HG02759 (cell line): Measurements from ENCODE around the gene MAGOH.
"Not testable (repeated sequence)": the region's sequence is repeated elsewhere in the genome, so short reads cannot be mapped to it uniquely, and the experiment has no call there.

ENCODE experiments used
- ATAC-seq: cut with Tn5 transposase; IDR thresholded peaks from one replicate; pipeline ENCODE4 v1.9.1; 2021; ENCODE audit warnings: mild to moderate bottlenecking, moderate library complexity; ENCODE audit not compliant: unreplicated experiment

The MAGOH gene

DNA sequence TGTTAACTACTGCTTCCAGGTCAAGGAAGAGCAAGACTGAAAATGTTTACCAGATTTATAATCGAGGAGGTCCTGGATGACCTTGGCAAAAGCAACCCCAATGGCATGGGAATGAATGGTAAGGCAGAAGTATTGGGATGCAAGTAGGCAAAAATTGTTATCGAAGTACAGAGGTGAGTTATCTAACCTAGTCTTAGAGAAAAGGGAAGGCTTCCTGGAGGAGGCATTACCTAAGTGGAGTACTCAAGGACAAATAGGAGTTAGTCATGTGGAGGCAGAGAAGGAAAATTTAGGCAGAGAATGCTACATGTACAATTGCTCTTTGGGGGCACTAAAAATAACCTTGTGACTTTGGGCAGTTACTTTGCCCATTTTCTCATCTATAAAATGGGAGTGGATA, 3.5 kb upstream of the MAGOH start:
- no peak for ATAC-seq

DNA sequence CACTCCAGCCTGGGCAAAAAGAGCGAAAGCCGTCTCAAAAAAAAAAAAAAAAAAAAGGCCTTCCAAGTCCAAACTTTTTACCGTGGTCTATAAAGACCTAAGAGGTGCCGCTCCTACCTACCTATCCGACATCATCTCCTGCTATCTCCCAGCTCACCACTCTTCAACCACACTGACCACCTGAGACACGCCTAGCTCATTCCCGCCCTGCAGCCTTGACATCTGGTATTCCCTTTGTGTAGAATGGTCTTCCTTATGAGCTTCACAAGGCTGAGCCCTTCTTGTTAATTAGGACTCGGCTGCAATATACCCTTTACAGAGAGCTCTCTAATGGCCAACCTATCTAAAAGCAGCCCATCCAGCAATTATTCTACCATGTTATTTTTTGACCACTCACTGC, 680 bp downstream of the MAGOH start:
- no peak for ATAC-seq

DNA sequence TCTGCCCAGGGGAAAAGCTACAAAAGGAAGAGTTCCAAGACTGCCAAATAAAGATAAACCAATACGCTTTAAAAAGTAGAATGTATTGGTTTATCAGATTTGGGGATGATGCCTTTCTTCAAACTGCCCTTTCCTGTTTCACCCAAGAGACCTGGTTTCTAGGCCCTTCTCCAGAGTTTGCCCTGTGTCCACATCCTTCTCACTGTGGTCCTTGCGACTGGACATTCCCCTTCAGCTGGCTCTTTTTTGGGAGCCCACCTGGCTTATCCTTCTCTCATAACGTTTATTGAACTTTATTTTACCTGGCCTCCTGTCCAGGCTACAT, 17.4 kb downstream of the MAGOH start:
- no peak for ATAC-seq

DNA sequence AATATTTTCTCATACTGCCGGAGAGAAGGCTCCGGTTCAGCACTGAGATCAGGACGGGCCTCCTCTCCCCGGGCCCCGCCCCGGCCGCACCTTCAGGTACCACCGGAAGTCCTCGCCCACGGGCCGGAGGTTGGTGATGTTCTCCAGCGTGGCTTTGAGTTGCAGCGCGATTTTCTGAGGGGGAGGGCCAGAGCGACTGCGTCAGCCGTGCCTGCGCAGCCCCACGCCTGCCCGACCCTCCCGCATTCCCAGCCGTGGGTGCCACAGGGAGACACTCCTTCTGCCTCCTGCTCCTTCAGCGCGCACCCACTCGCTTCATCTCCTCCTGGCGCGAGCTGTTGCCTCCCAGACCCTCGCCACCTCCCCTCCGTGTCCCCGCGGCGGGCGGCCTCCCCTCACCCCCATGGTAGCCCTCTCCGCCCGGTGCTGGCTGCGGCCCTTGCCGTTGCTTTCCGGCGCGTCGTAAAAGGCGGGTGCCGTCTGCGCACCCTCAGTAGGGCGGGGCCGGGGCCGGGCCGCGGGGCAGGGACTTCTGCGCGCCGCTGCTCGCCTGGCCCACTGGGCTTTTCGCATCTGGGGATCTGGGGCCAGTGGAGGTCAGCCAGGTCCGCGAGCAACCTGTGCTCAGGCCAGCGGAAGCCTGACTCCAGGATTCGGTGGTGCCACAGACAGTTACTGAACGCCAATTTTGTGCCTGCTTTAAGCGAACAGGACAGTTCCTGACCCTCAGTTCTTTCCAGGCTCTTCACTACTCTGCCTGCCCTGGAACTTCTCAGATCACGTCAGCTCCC, 18.0 kb downstream of the MAGOH start, which contains the start of gene CZIB:
CZIB (minus strand) TSS at position 464 of the 791 bp plus-strand sequence; CDS start at position 405, 59 bp downstream.
- ATAC-seq: peak; percentile 95

DNA sequence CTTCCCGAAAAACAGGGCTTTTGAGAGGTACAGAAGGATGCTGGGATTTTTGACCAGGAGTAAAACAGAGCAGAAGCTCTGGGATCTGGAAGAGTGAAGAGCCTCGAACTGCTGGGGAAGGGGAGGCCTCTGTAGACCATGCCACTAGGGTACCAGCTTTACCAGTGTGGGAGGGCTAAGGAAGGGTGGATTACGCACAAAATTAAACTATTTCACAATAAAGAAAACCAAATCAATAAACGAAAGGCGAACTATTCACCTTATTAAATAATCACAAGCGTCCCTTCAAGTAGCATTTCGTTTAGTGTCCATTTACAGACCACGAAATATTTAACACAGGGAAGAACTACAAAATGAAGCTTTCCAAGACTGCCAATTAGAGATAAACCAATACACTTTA, 18.6 kb downstream of the MAGOH start:
- ATAC-seq: no peak

DNA sequence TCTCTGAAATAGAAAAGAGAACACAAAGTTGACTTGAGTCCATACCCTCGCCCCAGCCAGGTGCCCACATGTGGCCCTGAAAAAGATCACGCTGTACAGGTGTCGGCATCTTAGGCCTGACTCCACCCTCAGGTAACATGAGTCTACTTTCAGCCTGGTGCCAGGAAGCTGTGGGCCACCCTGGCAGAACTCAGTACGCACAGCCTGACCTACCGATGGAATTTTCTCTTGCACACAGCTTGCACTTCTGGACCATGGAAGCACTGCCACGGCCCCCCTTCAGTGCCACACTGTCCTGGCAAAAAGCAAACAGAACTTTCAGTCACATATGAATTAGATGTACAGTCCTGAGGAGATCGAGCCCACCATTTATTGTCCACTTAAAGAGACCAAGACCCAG, 20.1 kb downstream of the MAGOH start:
- ATAC-seq: no peak

DNA sequence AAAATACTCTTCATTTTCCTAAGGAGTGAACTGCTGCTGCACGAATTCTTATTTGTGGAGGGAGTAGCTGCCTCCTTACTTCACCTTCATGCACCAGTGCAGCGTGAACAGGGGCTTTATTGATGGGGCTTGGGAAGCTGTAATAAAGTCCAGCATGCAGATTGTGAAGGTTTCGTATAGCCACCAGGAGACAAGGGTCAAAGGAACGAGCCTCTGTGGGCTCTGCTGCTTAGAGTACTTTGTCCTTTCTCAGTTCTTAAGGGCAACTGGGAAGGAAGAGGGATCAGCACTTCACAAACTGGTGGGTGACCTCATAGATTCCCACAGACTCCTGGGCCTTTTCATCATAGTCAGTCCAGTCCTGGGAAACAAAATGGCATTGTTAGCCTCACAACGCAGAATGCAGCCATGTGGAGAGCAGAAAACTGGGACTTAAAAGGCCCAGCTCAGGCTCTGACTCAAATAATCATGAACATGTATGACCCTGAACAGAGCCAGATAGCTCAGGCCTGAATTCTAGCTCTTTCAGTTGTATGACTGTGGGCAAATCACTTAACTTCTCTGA, 23.9 kb downstream of the MAGOH start:
- ATAC-seq: no peak

DNA sequence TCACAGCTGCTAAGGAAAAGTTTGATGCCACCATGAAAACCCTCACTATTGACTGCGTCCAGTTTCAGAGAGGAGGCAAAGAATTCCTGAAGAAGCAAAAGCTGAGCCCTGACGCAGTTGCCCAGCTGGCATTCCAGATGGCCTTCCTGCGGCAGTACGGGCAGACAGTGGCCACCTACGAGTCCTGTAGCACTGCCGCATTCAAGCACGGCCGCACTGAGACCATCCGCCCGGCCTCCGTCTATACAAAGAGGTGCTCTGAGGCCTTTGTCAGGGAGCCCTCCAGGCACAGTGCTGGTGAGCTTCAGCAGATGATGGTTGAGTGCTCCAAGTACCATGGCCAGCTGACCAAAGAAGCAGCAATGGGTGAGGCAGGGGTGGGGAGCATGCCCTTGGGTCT, 27.4 kb downstream of the MAGOH start:
- ATAC-seq: no peak

DNA sequence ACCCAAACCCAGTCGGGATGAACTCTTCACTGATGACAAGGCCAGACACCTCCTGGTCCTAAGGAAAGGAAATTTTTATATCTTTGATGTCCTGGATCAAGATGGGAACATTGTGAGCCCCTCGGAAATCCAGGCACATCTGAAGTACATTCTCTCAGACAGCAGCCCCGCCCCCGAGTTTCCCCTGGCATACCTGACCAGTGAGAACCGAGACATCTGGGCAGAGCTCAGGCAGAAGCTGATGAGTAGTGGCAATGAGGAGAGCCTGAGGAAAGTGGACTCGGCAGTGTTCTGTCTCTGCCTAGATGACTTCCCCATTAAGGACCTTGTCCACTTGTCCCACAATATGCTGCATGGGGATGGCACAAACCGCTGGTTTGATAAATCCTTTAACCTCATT, 28.0 kb downstream of the MAGOH start:
- ATAC-seq: no peak

DNA sequence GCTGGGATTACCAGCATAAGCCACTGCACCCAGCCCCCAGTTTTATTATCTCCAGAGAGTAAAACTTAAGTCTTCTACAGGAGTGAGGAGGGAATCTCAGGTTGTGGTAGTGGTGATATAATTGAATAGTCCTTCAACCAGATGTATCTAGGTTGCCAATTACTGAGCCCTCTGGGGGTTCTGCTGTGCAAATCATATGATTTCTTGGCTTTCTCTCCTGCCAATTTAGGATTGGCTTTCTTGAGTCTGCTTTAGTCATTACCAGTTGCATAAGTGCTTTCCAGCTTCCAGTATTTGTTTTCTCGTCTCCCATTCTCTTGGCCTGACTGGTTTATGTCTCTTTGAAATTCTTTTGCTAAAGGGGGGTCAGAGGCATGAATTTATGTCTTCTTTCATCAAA, 30.6 kb downstream of the MAGOH start:
- no peak for ATAC-seq

DNA sequence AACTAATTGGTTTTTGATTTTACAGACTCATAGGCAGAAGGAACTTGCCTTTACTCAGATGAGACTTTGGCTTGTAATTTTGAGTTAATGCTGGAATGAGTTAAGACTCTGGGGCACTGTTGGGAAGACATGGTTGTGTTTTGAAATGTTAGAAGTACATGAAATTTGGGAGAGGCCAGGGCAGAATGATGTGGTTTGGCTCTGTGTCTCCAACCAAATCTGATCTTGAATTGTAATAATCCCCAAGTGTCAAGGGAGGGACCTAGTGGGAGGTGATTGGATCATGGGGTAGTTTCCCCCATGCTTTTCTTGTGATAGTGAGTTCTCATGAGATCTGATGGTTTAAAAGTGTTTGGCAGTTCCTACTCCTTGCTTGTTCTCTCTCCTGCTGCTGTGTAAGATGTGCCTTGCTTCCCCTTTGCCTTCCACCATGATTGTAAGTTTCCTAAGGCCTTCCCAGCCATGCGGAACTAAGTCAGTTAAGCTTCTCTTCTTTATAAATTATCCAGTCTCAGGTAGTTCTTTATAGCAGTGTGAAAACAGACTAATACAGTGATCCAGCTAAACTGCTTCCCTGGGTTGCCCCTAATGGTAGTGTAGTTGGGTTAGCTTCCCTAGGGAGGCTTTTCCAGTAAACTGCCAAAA, 31.5 kb downstream of the MAGOH start:
- no peak for ATAC-seq

DNA sequence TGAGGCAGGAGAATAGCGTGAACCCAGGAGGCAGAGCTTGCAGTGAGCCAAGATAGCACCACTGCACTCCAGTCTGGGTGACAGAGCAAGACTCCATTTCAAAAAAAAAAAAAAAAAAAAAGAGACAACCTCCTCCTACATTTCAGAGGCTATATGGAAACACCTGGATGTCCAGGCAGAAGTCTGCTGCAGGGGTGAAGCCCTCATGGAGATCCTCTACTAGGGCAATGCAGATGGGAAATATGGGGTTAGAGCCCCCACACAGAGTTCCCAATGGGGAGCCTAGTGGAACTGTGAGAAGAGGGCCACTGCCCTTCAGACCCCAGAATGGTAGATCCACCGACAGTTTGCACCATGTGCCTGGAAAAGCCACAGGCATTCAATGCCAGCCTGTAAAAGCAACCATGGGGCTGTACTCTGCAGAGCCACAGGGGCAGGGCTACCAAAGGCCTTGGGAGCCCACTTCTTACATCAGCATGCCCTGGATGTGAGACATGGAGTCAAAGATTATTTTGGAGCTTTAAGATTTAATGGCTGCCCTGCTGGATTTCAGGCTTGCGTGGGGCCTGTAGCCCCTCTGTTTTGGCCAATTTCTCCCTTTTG, 32.1 kb downstream of the MAGOH start:
- ATAC-seq: not testable (repeated sequence)

DNA sequence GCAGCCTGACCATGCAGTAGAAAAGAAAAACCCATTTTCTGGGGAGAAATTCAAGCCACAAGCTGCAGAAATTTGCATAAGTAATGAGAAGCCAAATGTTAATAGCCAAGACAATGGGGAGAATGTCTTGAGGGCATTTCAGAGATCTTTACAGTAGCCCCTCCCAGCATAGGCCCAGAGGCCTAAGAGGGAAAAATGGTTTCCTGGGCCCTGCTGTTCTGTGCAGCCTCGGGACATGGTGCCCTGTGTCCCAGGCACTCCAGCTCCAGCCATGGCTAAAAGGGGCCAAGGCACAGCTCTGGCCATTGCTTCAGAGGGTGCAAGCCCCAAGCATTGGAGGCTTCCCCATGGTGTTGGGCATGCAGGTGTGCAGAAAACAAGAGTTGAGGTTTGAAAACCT, 32.8 kb downstream of the MAGOH start:
- not testable (repeated sequence) for ATAC-seq

DNA sequence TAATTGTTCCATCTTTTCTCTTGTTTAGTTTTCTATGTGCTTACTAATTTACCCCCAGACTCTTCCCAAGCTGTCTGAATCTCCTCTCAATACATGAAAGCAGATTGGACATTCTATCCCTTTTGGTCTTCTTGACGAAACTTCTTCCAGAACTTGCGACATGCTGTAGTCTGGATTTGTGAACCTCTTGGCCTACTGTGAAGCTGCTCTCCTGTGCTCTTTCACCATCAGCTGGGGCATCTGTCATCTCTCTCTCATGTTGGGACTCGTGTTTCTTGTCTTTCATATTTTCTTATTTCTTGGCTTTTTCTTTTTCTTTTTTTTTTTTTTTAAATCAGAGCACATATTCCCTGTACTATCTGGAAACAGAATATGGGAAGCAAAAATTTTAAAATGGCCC, 34.9 kb downstream of the MAGOH start:
- no peak for ATAC-seq

DNA sequence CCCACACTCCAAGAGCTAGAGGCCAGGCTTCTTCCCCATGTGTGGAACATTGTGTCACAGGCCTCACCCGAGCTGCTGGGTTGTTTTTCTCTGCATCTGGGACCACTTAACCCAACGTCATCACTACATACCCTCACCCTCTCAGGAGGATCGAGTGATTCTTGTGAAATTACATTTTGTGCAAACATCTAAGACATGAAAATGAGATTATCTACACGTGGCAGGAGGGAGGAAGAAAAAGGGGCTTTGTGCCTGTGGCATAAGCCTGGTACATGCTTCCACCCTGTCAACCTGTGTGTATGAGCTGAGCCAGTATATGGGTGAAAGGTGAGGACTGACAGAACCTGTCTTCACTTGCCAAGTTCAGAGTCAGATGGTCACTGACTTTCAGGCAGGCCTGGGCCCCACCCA, 40.1 kb downstream of the MAGOH start:
- ATAC-seq: no peak

DNA sequence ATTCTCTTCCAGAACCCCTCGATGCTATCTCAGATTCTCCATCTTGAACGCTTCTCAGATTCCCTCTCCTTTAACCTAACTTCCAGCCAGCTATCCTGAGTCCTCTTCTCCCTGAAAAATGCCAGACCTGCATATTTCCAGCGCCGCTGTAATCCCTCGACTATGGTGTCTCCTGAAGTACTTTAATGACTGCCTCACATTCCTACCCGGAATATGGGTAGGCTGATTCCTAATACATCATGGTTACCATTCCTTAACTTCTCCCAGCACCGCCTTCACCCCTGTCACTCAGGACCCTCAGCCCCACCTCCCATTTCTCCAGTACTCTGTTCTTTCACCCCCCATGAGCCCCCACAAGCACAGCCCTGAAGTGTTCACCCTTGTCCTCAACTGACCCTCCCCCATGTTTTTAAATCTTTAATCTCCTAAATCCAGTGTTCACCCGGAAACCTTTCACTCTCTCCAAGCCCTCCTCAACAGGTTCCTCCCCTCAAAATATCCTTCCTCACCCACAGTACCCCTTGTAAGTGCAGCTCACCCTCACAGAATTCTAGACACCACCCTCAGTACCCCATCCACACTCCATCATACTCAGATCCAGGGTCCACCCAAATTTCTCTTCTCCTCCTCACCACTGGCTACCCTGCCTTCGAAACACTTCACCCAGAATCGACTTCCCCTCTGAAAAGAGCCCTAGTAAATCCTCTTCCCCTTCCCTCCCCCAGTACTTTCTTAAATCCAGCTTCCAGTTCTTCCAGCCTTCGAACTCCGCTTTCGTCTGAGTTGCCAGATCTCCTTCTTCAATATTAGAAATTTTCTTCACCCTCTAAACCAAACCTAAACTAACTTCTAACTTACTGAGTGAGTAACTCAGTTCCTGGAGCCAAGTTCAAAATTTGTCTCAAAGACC, 40.8 kb downstream of the MAGOH start:
- no peak for ATAC-seq

DNA sequence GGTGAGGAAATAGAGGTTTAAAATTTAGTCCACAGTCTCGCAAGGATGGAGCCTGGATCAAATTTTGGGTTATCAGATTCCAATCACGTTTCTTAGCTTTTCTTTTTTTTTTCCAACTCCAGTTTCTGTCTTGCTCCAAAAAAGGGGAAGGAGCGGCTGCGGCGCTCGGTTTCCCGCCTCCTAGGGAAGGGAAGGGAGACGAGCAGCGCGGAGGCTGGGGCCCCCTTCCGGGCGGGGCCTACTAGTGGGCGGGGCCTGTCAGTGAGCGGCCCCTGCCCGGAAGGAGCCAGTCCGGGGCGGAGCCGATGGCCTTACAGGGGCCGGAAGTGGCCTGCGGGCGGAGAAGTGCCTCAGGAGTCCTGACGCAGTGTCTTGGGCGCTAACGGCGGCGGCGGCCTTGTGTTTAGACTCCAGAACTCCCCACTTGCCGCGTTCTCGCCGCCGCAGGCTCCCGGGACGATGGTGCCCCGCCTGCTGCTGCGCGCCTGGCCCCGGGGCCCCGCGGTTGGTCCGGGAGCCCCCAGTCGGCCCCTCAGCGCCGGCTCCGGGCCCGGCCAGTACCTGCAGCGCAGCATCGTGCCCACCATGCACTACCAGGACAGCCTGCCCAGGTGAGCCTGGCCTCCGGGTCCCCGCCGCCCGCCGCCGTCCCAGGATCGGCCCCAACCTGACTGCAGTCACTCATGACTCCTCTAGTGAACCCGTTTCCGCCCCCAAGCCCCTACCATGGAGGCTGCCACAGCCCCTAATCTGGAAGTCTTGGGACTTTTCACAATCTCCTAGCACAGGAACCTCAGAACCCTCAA, 41.6 kb downstream of the MAGOH start, which contains the start of gene CPT2:
CPT2 (plus strand) TSS at position 340 of the 806 bp plus-strand sequence; CDS start at position 460, 120 bp downstream.
- peak; percentile 100 for ATAC-seq

DNA sequence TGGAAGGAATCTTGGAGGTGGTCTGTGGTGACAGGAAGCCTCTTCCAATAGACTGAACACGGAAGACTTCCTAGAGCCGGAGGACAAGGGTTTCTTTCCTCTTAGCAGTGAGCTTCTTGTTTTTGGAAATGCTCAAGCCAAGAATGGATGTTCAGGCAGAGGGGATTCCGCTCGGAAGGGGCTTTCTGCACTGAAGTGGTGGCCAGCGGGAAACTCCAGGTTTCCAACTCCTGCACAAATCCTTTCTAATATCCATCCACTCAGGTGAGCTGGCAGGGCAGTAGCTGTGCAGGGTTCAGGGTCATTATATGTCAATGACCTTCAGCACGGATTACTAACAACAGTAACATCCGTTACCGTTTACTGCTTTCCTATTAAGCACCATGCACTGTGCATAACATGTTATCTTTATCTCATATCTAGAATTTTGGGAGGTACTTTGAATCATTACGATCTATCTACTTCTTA, 42.3 kb downstream of the MAGOH start:
- ATAC-seq: peak; percentile 16

DNA sequence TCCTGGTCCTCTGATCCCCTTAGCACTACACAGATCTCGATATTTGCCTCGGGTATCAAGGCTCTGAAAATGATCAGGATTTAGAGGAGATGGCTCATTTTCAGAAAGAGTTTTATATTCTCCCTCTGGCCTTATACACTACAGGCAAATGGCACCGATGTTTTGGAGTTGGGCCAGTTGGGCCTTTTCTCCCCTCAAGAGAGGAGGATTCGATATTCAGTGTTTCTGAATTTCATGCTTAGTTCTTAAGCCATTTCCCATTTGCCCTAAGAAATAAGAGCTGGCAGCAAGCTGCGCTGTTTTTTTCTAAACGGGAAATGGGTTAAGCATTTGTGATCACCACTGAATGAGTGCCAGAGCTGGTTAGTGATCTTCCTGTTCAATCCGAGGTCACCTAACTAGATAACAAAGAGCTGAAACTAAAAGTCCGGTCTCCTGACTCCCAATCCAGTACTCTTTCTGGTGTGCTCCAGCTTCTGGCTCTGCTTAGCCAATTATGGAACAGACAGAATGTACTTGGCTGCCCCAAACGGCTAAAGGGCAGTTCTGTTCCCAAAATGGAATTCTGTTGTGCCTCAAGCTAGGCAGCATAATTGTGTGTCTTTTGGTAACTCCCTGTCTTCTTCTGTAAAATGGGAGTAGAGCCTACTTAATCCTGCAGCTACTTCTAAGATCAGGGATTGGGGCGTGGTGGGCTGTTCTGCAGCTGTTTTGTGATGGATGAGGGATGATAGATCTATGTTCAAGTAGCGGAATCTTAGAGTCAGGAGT, 42.9 kb downstream of the MAGOH start:
- ATAC-seq: no peak
